Measurements from ENCODE around the gene AHNAK2.

AHNAK2 gene

GRCh38 chr14:104984056-104984894, 6.1 kb upstream of the AHNAK2 start:
- no peak for DNase-seq

- DNase-seq, result no peak
Observed at GRCh38 chr14:104983231-104983721, 5.1 kb upstream of the AHNAK2 start.

- no peak for DNase-seq
Observed at GRCh38 chr14:104982548-104983230, 4.5 kb upstream of the AHNAK2 start.

- no peak for DNase-seq
Observed at GRCh38 chr14:104981699-104982541, 3.7 kb upstream of the AHNAK2 start.

- DNase-seq, result no peak
Observed at GRCh38 chr14:104980611-104981531, 2.7 kb upstream of the AHNAK2 start.

GRCh38 chr14:104979758-104980610, 1.8 kb upstream of the AHNAK2 start:
- DNase-seq, result no peak

- DNase-seq, result no peak
Observed at GRCh38 chr14:104978746-104979691, 845 bp upstream of the AHNAK2 start.

GRCh38 chr14:104977008-104977680, 1.0 kb downstream of the AHNAK2 start:
- DNase-seq, result no peak

- DNase-seq, result no peak
Observed at GRCh38 chr14:104976198-104977007, 1.8 kb downstream of the AHNAK2 start.

- DNase-seq, result no peak
Observed at GRCh38 chr14:104975481-104976197, 2.5 kb downstream of the AHNAK2 start.

GRCh38 chr14:104974665-104975390, 3.3 kb downstream of the AHNAK2 start:
- no peak for DNase-seq

- no peak for DNase-seq
Observed at GRCh38 chr14:104974146-104974541, 4.0 kb downstream of the AHNAK2 start.

GRCh38 chr14:104973385-104974145, 4.6 kb downstream of the AHNAK2 start:
- no peak for DNase-seq

- DNase-seq, result no peak
Observed at GRCh38 chr14:104973135-104973384, 5.1 kb downstream of the AHNAK2 start.

GRCh38 chr14:104972301-104973134, 5.7 kb downstream of the AHNAK2 start:
- no peak for DNase-seq
